Subcutaneous adipose tissue (tissue), 4 donors: ENCODE measurements around the gene ZNF141. TPM values are rescaled to one million over a fixed set of nuclear protein-coding genes. Genes with fewer than 3 reads are reported as not detected.

Experiments used
- CTCF ChIP-seq: fragments of 450-650 bp; IDR thresholded peaks from one replicate; pipeline ENCODE4 v1.5.1; 2016; ENCODE audit warnings: low read depth, mild to moderate bottlenecking, control low read depth, antibody characterized with exemption, moderate library complexity
- total RNA-seq, 4 donors: library from RNA; depleted of rRNA; stranded (reverse); fragments of >200 nt; gene quantifications; one replicate each; pipeline ENCODE4 v1.1.0, GENCODE V29; 2016

The ZNF141 gene
- total RNA-seq, result 10 to 100 TPM; 18.5 to 32.4 (median 24.6) TPM

- TF ChIP-seq CTCF, result no peak
Measured at GRCh38 chr4:337143-337931, at the start of gene ZNF141. Gene ZNF141, plus strand, starts transcription at chr4:337814. Its CDS starts 170 bp downstream, at chr4:337984.

GRCh38 chr4:288891-289290 lies 48.7 kb upstream of the ZNF141 start:
- TF ChIP-seq CTCF, result no peak

GRCh38 chr4:294732-295131 lies 42.9 kb upstream of the ZNF141 start:
- no peak for TF ChIP-seq CTCF

- no peak for TF ChIP-seq CTCF
Measured at GRCh38 chr4:302381-302780, 35.2 kb upstream of the ZNF141 start.

- TF ChIP-seq CTCF, result no peak
Measured at GRCh38 chr4:304969-305680, 32.5 kb upstream of the ZNF141 start, which contains the start of gene ZNF732. Gene ZNF732, minus strand, starts transcription at chr4:305474. Its CDS starts 164 bp downstream, at chr4:305310.

- no peak for TF ChIP-seq CTCF
Measured at GRCh38 chr4:306551-306961, 31.1 kb upstream of the ZNF141 start.

GRCh38 chr4:309807-310206 lies 27.8 kb upstream of the ZNF141 start:
- no peak for TF ChIP-seq CTCF
